Measurements from ENCODE around the gene ROGDI. TPM values are rescaled to one million over a fixed set of nuclear protein-coding genes. Genes with fewer than 3 reads are reported as not detected.

The ROGDI gene
- total and polyA plus RNA-seq, 2 of the 13 experiments (the other 11 are each of a cell fraction or from before 2014, with no cell fraction given) = 19.2 to 42.1 TPM

DNA sequence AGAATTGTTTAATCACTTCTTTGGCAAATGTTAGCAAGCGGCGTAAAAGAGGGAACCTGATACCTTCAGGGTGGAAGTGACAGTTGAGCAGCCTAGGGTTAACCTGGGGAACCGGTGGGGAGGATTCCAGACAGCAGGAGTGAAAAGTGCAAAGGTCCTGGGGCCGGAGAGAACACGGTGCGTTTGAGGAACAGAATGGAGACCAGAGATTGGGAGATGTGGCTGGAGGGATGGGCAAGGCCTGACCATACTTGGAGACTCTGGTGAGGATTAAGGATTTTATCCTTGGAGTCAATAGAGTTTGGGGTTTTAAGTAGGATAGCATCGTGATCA, 33.2 kb downstream of the ROGDI start (continued):
- TF ChIP-seq, protein P1, sequence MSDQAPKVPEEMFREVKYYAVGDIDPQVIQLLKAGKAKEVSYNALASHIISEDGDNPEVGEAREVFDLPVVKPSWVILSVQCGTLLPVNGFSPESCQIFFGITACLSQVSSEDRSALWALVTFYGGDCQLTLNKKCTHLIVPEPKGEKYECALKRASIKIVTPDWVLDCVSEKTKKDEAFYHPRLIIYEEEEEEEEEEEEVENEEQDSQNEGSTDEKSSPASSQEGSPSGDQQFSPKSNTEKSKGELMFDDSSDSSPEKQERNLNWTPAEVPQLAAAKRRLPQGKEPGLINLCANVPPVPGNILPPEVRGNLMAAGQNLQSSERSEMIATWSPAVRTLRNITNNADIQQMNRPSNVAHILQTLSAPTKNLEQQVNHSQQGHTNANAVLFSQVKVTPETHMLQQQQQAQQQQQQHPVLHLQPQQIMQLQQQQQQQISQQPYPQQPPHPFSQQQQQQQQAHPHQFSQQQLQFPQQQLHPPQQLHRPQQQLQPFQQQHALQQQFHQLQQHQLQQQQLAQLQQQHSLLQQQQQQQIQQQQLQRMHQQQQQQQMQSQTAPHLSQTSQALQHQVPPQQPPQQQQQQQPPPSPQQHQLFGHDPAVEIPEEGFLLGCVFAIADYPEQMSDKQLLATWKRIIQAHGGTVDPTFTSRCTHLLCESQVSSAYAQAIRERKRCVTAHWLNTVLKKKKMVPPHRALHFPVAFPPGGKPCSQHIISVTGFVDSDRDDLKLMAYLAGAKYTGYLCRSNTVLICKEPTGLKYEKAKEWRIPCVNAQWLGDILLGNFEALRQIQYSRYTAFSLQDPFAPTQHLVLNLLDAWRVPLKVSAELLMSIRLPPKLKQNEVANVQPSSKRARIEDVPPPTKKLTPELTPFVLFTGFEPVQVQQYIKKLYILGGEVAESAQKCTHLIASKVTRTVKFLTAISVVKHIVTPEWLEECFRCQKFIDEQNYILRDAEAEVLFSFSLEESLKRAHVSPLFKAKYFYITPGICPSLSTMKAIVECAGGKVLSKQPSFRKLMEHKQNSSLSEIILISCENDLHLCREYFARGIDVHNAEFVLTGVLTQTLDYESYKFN (CRISPR knock-in tag; conservative IDR thresholded peaks at IDR 0.05) = peak; percentile 5; the same call in 1 of the 2 replicates
- TF ChIP-seq, protein P2, sequence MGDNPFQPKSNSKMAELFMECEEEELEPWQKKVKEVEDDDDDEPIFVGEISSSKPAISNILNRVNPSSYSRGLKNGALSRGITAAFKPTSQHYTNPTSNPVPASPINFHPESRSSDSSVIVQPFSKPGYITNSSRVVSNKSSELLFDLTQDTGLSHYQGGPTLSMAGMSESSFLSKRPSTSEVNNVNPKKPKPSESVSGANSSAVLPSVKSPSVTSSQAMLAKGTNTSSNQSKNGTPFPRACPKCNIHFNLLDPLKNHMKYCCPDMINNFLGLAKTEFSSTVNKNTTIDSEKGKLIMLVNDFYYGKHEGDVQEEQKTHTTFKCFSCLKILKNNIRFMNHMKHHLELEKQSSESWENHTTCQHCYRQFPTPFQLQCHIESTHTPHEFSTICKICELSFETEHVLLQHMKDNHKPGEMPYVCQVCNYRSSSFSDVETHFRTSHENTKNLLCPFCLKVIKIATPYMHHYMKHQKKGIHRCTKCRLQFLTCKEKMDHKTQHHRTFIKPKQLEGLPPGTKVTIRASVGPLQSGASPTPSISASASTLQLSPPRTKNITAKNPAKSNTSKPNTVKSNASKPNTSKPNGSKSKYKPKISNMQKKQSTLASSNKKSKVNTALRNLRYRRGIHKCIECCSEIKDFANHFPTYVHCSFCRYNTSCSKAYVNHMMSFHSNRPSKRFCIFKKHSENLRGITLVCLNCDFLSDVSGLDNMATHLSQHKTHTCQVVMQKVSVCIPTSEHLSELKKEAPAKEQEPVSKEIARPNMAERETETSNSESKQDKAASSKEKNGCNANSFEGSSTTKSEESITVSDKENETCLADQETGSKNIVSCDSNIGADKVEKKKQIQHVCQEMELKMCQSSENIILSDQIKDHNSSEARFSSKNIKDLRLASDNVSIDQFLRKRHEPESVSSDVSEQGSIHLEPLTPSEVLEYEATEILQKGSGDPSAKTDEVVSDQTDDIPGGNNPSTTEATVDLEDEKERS (CRISPR knock-in tag; IDR thresholded peaks at IDR 0.05) = no peak
- no peak for TF ChIP-seq ZNF737 (CRISPR knock-in tag; IDR thresholded peaks at IDR 0.05; ENCODE audit: borderline replicate concordance)
- TF ChIP-seq RBM22 (optimal IDR thresholded peaks at IDR 0.05; ENCODE audit: low read length) = no peak
- TF ChIP-seq ZFP41 (CRISPR knock-in tag; IDR thresholded peaks at IDR 0.05; ENCODE audit: borderline replicate concordance) = no peak
- peak; percentile 50; the same call in 1 of the 2 replicates for TF ChIP-seq ZNF652 (CRISPR knock-in tag; IDR thresholded peaks at IDR 0.05; ENCODE audit: borderline replicate concordance, low read depth)
- TF ChIP-seq ZNF547 (CRISPR knock-in tag; IDR thresholded peaks at IDR 0.05) = no peak
- no peak for TF ChIP-seq RFX5 (IDR thresholded peaks at IDR 0.05; ENCODE audit: low read depth, low read length)
- TF ChIP-seq ZMYM2 (CRISPR knock-in tag; IDR thresholded peaks at IDR 0.05) = 0 out of 2 replicates have a peak, but pooled peaks have one; percentile 60
- TF ChIP-seq RARA (CRISPR knock-in tag; IDR thresholded peaks at IDR 0.05) = no peak
- TF ChIP-seq, protein P3, sequence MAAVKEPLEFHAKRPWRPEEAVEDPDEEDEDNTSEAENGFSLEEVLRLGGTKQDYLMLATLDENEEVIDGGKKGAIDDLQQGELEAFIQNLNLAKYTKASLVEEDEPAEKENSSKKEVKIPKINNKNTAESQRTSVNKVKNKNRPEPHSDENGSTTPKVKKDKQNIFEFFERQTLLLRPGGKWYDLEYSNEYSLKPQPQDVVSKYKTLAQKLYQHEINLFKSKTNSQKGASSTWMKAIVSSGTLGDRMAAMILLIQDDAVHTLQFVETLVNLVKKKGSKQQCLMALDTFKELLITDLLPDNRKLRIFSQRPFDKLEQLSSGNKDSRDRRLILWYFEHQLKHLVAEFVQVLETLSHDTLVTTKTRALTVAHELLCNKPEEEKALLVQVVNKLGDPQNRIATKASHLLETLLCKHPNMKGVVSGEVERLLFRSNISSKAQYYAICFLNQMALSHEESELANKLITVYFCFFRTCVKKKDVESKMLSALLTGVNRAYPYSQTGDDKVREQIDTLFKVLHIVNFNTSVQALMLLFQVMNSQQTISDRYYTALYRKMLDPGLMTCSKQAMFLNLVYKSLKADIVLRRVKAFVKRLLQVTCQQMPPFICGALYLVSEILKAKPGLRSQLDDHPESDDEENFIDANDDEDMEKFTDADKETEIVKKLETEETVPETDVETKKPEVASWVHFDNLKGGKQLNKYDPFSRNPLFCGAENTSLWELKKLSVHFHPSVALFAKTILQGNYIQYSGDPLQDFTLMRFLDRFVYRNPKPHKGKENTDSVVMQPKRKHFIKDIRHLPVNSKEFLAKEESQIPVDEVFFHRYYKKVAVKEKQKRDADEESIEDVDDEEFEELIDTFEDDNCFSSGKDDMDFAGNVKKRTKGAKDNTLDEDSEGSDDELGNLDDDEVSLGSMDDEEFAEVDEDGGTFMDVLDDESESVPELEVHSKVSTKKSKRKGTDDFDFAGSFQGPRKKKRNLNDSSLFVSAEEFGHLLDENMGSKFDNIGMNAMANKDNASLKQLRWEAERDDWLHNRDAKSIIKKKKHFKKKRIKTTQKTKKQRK (IDR thresholded peaks at IDR 0.05; ENCODE audit: low read length) = no peak
- TF ChIP-seq SIN3B (IDR thresholded peaks at IDR 0.05; ENCODE audit: low read length) = no peak
- TF ChIP-seq FIP1L1 (IDR thresholded peaks at IDR 0.05; ENCODE audit: borderline replicate concordance, insufficient read depth, low read depth, low read length) = no peak
- TF ChIP-seq, protein P4, sequence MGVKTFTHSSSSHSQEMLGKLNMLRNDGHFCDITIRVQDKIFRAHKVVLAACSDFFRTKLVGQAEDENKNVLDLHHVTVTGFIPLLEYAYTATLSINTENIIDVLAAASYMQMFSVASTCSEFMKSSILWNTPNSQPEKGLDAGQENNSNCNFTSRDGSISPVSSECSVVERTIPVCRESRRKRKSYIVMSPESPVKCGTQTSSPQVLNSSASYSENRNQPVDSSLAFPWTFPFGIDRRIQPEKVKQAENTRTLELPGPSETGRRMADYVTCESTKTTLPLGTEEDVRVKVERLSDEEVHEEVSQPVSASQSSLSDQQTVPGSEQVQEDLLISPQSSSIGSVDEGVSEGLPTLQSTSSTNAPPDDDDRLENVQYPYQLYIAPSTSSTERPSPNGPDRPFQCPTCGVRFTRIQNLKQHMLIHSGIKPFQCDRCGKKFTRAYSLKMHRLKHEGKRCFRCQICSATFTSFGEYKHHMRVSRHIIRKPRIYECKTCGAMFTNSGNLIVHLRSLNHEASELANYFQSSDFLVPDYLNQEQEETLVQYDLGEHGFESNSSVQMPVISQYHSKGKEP (CRISPR knock-in tag; IDR thresholded peaks at IDR 0.05) = no peak
- TF ChIP-seq ZFP82 (CRISPR knock-in tag; IDR thresholded peaks at IDR 0.05; ENCODE audit: borderline replicate concordance) = no peak
- 0 out of 2 replicates have a peak, but pooled peaks have one; percentile 69 for TF ChIP-seq KDM1A (CRISPR knock-in tag; IDR thresholded peaks at IDR 0.05)
